Testis (tissue), 2 donors: Measurements from ENCODE around the gene DIAPH3.

ENCODE experiments used
- CTCF ChIP-seq, 3 experiments: fragments of 450-650 bp in 2 of 3; fragments of 200-600 bp in 1 of 3; sonication (generic) in 1 of 3; IDR thresholded peaks; one replicate each; pipeline ENCODE4 v1.5.1; 2016 to 2019; ENCODE audit warnings: antibody characterized with exemption in 3 of 3, mild to moderate bottlenecking in 2 of 3, moderate library complexity in 1 of 3
- POLR2A ChIP-seq: fragments of 450-650 bp; IDR thresholded peaks from one replicate; pipeline ENCODE4 v1.6.1; 2017; ENCODE audit warnings: antibody characterized with exemption, mild to moderate bottlenecking, moderate library complexity

- TF ChIP-seq CTCF (IDR thresholded peaks at IDR 0.05) (no peak), POLR2A (no peak)
Observed at GRCh38 chr13:60148918-60149317, 14.8 kb downstream of the DIAPH3 start.
